Stimulated activated CD4-positive, alpha-beta T cell treated with anti-CD3 and anti-CD28 coated beads, Interleukin-12 subunit alpha, Interleukin-12 subunit beta, amount 100 ng/mL, for 48 hours (primary cell): ENCODE data around the gene MAPK4.

Experiments
- DNase-seq, 3 donors: peaks; one replicate each; pipeline ENCODE4 v3.0.0-alpha.2; 2020; ENCODE audit warnings: low read depth in 2 of 3, low spot score in 1 of 3

Gene MAPK4

GRCh38 chr18:50653402-50654093 lies 93.7 kb downstream of the MAPK4 start:
- DNase-seq: no peak

- no peak for DNase-seq
Observed at GRCh38 chr18:50654211-50654610, 94.3 kb downstream of the MAPK4 start.

GRCh38 chr18:50654658-50655550 lies 95.0 kb downstream of the MAPK4 start:
- DNase-seq: no peak

GRCh38 chr18:50656396-50656795 lies 96.5 kb downstream of the MAPK4 start:
- DNase-seq: no peak

GRCh38 chr18:50656841-50657470 lies 97.1 kb downstream of the MAPK4 start:
- no peak for DNase-seq

- no peak for DNase-seq
Observed at GRCh38 chr18:50658601-50659000, 98.7 kb downstream of the MAPK4 start.

GRCh38 chr18:50659091-50660003 lies 99.5 kb downstream of the MAPK4 start:
- no peak for DNase-seq

- no peak for DNase-seq
Observed at GRCh38 chr18:50661013-50661412, 101.1 kb downstream of the MAPK4 start.

GRCh38 chr18:50662177-50662576 lies 102.3 kb downstream of the MAPK4 start:
- no peak for DNase-seq

GRCh38 chr18:50662775-50663383 lies 103.0 kb downstream of the MAPK4 start:
- no peak for DNase-seq

GRCh38 chr18:50663626-50664441 lies 103.9 kb downstream of the MAPK4 start:
- DNase-seq: no peak

GRCh38 chr18:50665015-50665414 lies 105.1 kb downstream of the MAPK4 start:
- no peak for DNase-seq

- no peak for DNase-seq
Observed at GRCh38 chr18:50665519-50665918, 105.6 kb downstream of the MAPK4 start.

- no peak for DNase-seq
Observed at GRCh38 chr18:50666536-50666935, 106.6 kb downstream of the MAPK4 start.

GRCh38 chr18:50671376-50671775 lies 111.5 kb downstream of the MAPK4 start:
- DNase-seq: no peak

- no peak for DNase-seq
Observed at GRCh38 chr18:50674307-50674980, 114.6 kb downstream of the MAPK4 start.

GRCh38 chr18:50675043-50675442 lies 115.2 kb downstream of the MAPK4 start:
- no peak for DNase-seq

- no peak for DNase-seq
Observed at GRCh38 chr18:50678651-50679050, 118.8 kb downstream of the MAPK4 start.

- DNase-seq: no peak
Observed at GRCh38 chr18:50679056-50679455, 119.2 kb downstream of the MAPK4 start.
